HepG2 (cell line): ENCODE results near the gene CELF4.

Experiments used
- CHD2 ChIP-seq: IDR thresholded peaks from 2 replicates; pipeline ENCODE4 v1.6.1; 2011; ENCODE audit warnings: low read depth, low read length, improper control_type of control experiment
- HOXD1 ChIP-seq: sonication (generic); formaldehyde crosslinking; IDR thresholded peaks from 2 replicates; pipeline ENCODE4 v1.5.0; 2020; ENCODE audit warnings: missing genetic modification reagents
- NR2F1 ChIP-seq, 2 experiments: fragments of 450-650 bp in 1 of 2; formaldehyde crosslinking in 1 of 2; IDR thresholded peaks; 2 replicates each; pipeline versions ENCODE4 v1.5.0 to v1.6.1; 2016 to 2020; ENCODE audit warnings: mild to moderate bottlenecking in 1 of 2, missing compliant biosample characterization in 1 of 2, missing genetic modification reagents in 1 of 2, moderate library complexity in 1 of 2
- TCF7 ChIP-seq: sonication (generic); IDR thresholded peaks from 2 replicates; pipeline ENCODE4 v1.6.1; 2016; ENCODE audit warnings: antibody characterized with exemption, low read depth
- ZBTB26 ChIP-seq: IDR thresholded peaks from 2 replicates; pipeline ENCODE4 v1.6.1; 2016; ENCODE audit warnings: missing compliant biosample characterization, missing genetic modification reagents, borderline replicate concordance
- ZFP82 ChIP-seq: sonication (generic); formaldehyde crosslinking; IDR thresholded peaks from 2 replicates; pipeline ENCODE4 v1.5.1; 2020; ENCODE audit warnings: mild to moderate bottlenecking, missing genetic modification reagents, borderline replicate concordance

GRCh38 chr18:37361335-37362157 is 204.1 kb downstream of the CELF4 start:
- TF ChIP-seq NR2F1 (CRISPR knock-in tag; IDR thresholded peaks at IDR 0.05) (no peak), HOXD1 (CRISPR knock-in tag) (no peak), ZBTB26 (CRISPR knock-in tag) (no peak), TCF7 (no peak), ZFP82 (CRISPR knock-in tag) (no peak), CHD2 (no peak)
